Left ventricle myocardium inferior (tissue), 1 donor: ENCODE results near the gene SSNA1. TPM values are rescaled to one million over a fixed set of nuclear protein-coding genes. Genes with fewer than 3 reads are reported as not detected.

Experiments
- DNase-seq: peaks from one replicate; pipeline ENCODE4 v3.0.0-alpha.2; 2020
- H3K27ac ChIP-seq: fragments of 200-600 bp; replicated peaks from 2 replicates; pipeline ENCODE4 v1.8.0; 2021
- H3K27me3 ChIP-seq: fragments of 200-600 bp; 2 replicates; pipeline ENCODE4 v1.8.0; 2021; ENCODE audit warnings: low read depth
- H3K36me3 ChIP-seq: fragments of 200-600 bp; 2 replicates; pipeline ENCODE4 v1.8.0; 2021
- H3K4me1 ChIP-seq: fragments of 200-600 bp; 2 replicates; pipeline ENCODE4 v1.8.0; 2021
- H3K4me3 ChIP-seq: fragments of 200-600 bp; 2 replicates; pipeline ENCODE4 v1.8.0; 2021; ENCODE audit warnings: mild to moderate bottlenecking, moderate library complexity
- H3K9me3 ChIP-seq: fragments of 200-600 bp; replicated peaks from 2 replicates; pipeline ENCODE4 v1.8.0; 2021
- CTCF ChIP-seq: fragments of 200-600 bp; IDR thresholded peaks from 2 replicates; pipeline ENCODE4 v1.8.0; 2021; ENCODE audit warnings: antibody characterized with exemption, mild to moderate bottlenecking, borderline replicate concordance
- intact Hi-C: fragments of 100-400 bp; cut with micrococcal nuclease; formaldehyde crosslinking; loops from one replicate; pipeline ENCODE4 v1.11.0; 2022
- total RNA-seq: library from RNA; stranded (reverse); fragmentation: NEBNext Ultra II Directional; extraction: Animal tissue kit (Norgen Biotek cat#: 25700); gene quantifications from one replicate; pipeline ENCODE4 v1.2.1, GENCODE V29; 2021
- donor health status: DM: no; HTN: yes; CAD: no; lungs with severe emphysema.

SSNA1 gene
- total RNA-seq, 1 donor from 2014 or later, result 72.3 TPM

- intact Hi-C loops, result no loop called here
- Histone ChIP-seq H3K27me3 (no peaks in the 10 kb centered on the region), H3K9me3 (no peaks in the 10 kb centered on the region), H3K27ac (no peak overlapping the region), H3K4me3 (no peak overlapping the region), H3K36me3 (peaks cover 77% of the 10 kb centered on the region), H3K4me1 (peaks cover 18% of the 10 kb centered on the region)
- no peak for TF ChIP-seq CTCF
- no peak for DNase-seq
These were observed 6.8 kb upstream of the SSNA1 start for GRCh38 chr9:137181680-137182079.

- Histone ChIP-seq H3K4me3 (no peak overlapping the region), H3K4me1 (peaks cover 30% of the 10 kb centered on the region), H3K36me3 (peaks cover 83% of the 10 kb centered on the region), H3K9me3 (no peaks in the 10 kb centered on the region), H3K27ac (no peak overlapping the region), H3K27me3 (no peaks in the 10 kb centered on the region)
- intact Hi-C loops, result no loop called here
- DNase-seq, result no peak
- TF ChIP-seq CTCF, result no peak
These were observed 5.6 kb upstream of the SSNA1 start for GRCh38 chr9:137182836-137183235.

GRCh38 chr9:137183980-137184595, 4.4 kb upstream of the SSNA1 start:
- no peaks in the 10 kb centered on the region for H3K27me3 ChIP-seq
- peaks cover 41% of the 10 kb centered on the region for H3K4me1 ChIP-seq
- no peak overlapping the region for H3K27ac ChIP-seq
- TF ChIP-seq CTCF, result no peak
- DNase-seq, result no peak
- intact Hi-C loops, result no loop called here
- no peaks in the 10 kb centered on the region for H3K9me3 ChIP-seq
- peaks cover 74% of the 10 kb centered on the region for H3K36me3 ChIP-seq
- H3K4me3 ChIP-seq, result no peak overlapping the region

GRCh38 chr9:137184881-137185660, 3.4 kb upstream of the SSNA1 start:
- peaks cover 69% of the 10 kb centered on the region for H3K36me3 ChIP-seq
- no peaks in the 10 kb centered on the region for H3K9me3 ChIP-seq
- no peaks in the 10 kb centered on the region for H3K27me3 ChIP-seq
- no peak overlapping the region for H3K4me3 ChIP-seq
- DNase-seq, result no peak
- TF ChIP-seq CTCF, result no peak
- intact Hi-C loops, result no loop called here
- H3K4me1 ChIP-seq, result peaks cover 51% of the 10 kb centered on the region
- H3K27ac ChIP-seq, result no peak overlapping the region

- no peak for TF ChIP-seq CTCF
- Histone ChIP-seq H3K27me3 (no peaks in the 10 kb centered on the region), H3K4me1 (peaks cover 59% of the 10 kb centered on the region), H3K4me3 (peak overlapping the region; percentile 100), H3K36me3 (peaks cover 69% of the 10 kb centered on the region), H3K9me3 (no peaks in the 10 kb centered on the region), H3K27ac (no peak overlapping the region)
- intact Hi-C loops, result no loop called here
- no peak for DNase-seq
These were observed 2.6 kb upstream of the SSNA1 start for GRCh38 chr9:137185921-137186320.
